WTC11 (cell line): Measurements from ENCODE around the gene USP8.

ENCODE experiments used
- CREB1 ChIP-seq: sonication (generic); formaldehyde crosslinking; IDR thresholded peaks from 2 replicates; pipeline ENCODE4 v1.8.0; 2023; ENCODE audit warnings: mild to moderate bottlenecking, missing genetic modification reagents
- CTCF ChIP-seq: fragments of 200-600 bp; IDR thresholded peaks from 2 replicates; pipeline ENCODE4 v1.8.0; 2022; ENCODE audit warnings: antibody characterized with exemption
- ELF4 ChIP-seq: sonication (generic); formaldehyde crosslinking; IDR thresholded peaks from 2 replicates; pipeline ENCODE4 v1.8.1; 2022; ENCODE audit warnings: low read depth, mild to moderate bottlenecking, moderate library complexity, missing genetic modification reagents
- IRF1 ChIP-seq: sonication (generic); formaldehyde crosslinking; IDR thresholded peaks from 2 replicates; pipeline ENCODE4 v1.8.0; 2023; ENCODE audit warnings: missing genetic modification reagents
- MXD4 ChIP-seq: fragments of 250-450 bp; sonication (Bioruptor Pico); IDR thresholded peaks from 2 replicates; pipeline ENCODE4 v1.8.0; 2021; ENCODE audit warnings: mild to moderate bottlenecking, moderate library complexity, borderline replicate concordance
- NFYB ChIP-seq: sonication (generic); formaldehyde crosslinking; conservative IDR thresholded peaks from 2 replicates; pipeline ENCODE4 v1.8.0; 2022; ENCODE audit warnings: low read depth, missing genetic modification reagents
- USF1 ChIP-seq: sonication (generic); formaldehyde crosslinking; IDR thresholded peaks from 2 replicates; pipeline ENCODE4 v1.8.0; 2022; ENCODE audit warnings: mild to moderate bottlenecking, missing genetic modification reagents
- ZBTB43 ChIP-seq: sonication (generic); formaldehyde crosslinking; IDR thresholded peaks from 2 replicates; pipeline ENCODE4 v1.8.1; 2023; ENCODE audit warnings: mild to moderate bottlenecking, missing genetic modification reagents
- TF ChIP-seq, protein P1 (sequence below): sonication (generic); formaldehyde crosslinking; IDR thresholded peaks from 2 replicates; pipeline ENCODE4 v1.8.0; 2022; ENCODE audit warnings: mild to moderate bottlenecking, missing genetic modification reagents
- TF ChIP-seq, protein P2 (sequence below): fragments of 250-450 bp; sonication (Bioruptor Pico); IDR thresholded peaks from 2 replicates; pipeline ENCODE4 v1.9.0; 2021; ENCODE audit warnings: mild to moderate bottlenecking, borderline replicate concordance

GRCh38 chr15:50500352-50500751 is 76.1 kb downstream of the USP8 start:
- TF ChIP-seq IRF1 = no peak
- TF ChIP-seq CTCF = no peak
- TF ChIP-seq ZBTB43 (CRISPR knock-in tag) = no peak
- TF ChIP-seq, protein P1, sequence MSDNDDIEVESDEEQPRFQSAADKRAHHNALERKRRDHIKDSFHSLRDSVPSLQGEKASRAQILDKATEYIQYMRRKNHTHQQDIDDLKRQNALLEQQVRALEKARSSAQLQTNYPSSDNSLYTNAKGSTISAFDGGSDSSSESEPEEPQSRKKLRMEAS (CRISPR knock-in tag) = no peak
- TF ChIP-seq USF1 = no peak
- TF ChIP-seq, protein P2, sequence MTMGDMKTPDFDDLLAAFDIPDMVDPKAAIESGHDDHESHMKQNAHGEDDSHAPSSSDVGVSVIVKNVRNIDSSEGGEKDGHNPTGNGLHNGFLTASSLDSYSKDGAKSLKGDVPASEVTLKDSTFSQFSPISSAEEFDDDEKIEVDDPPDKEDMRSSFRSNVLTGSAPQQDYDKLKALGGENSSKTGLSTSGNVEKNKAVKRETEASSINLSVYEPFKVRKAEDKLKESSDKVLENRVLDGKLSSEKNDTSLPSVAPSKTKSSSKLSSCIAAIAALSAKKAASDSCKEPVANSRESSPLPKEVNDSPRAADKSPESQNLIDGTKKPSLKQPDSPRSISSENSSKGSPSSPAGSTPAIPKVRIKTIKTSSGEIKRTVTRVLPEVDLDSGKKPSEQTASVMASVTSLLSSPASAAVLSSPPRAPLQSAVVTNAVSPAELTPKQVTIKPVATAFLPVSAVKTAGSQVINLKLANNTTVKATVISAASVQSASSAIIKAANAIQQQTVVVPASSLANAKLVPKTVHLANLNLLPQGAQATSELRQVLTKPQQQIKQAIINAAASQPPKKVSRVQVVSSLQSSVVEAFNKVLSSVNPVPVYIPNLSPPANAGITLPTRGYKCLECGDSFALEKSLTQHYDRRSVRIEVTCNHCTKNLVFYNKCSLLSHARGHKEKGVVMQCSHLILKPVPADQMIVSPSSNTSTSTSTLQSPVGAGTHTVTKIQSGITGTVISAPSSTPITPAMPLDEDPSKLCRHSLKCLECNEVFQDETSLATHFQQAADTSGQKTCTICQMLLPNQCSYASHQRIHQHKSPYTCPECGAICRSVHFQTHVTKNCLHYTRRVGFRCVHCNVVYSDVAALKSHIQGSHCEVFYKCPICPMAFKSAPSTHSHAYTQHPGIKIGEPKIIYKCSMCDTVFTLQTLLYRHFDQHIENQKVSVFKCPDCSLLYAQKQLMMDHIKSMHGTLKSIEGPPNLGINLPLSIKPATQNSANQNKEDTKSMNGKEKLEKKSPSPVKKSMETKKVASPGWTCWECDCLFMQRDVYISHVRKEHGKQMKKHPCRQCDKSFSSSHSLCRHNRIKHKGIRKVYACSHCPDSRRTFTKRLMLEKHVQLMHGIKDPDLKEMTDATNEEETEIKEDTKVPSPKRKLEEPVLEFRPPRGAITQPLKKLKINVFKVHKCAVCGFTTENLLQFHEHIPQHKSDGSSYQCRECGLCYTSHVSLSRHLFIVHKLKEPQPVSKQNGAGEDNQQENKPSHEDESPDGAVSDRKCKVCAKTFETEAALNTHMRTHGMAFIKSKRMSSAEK (CRISPR knock-in tag) = no peak
- TF ChIP-seq ELF4 (CRISPR knock-in tag) = no peak
- TF ChIP-seq CREB1 (CRISPR knock-in tag) = no peak
- TF ChIP-seq NFYB (CRISPR knock-in tag) = no peak
- no peak for TF ChIP-seq MXD4 (CRISPR knock-in tag)
